Ishikawa (cell line): ENCODE results near the gene MKKS.

ENCODE experiments used
- CEBPB ChIP-seq: IDR thresholded peaks from 2 replicates; pipeline ENCODE4 v1.6.1; 2012
- CREB1 ChIP-seq: IDR thresholded peaks from 2 replicates; pipeline ENCODE4 v1.6.1; 2012; ENCODE audit warnings: low read depth
- EGR1 ChIP-seq: IDR thresholded peaks from 2 replicates; pipeline ENCODE4 v1.6.1; 2012
- EP300 ChIP-seq: IDR thresholded peaks from 2 replicates; pipeline ENCODE4 v1.6.1; 2012; ENCODE audit warnings: borderline replicate concordance
- FOXM1 ChIP-seq: IDR thresholded peaks from 2 replicates; pipeline ENCODE4 v1.6.1; 2012; ENCODE audit warnings: low read depth, borderline replicate concordance
- NFIC ChIP-seq: IDR thresholded peaks from 2 replicates; pipeline ENCODE4 v1.6.1; 2012
- RAD21 ChIP-seq: IDR thresholded peaks from 2 replicates; pipeline ENCODE4 v1.6.1; 2012; ENCODE audit warnings: low read depth
- TAF1 ChIP-seq: IDR thresholded peaks from 2 replicates; pipeline ENCODE4 v1.6.1; 2012; ENCODE audit warnings: low read depth, mild to moderate bottlenecking
- TCF12 ChIP-seq: IDR thresholded peaks from 2 replicates; pipeline ENCODE4 v1.6.1; 2012; ENCODE audit warnings: low read depth
- TEAD4 ChIP-seq: IDR thresholded peaks from 2 replicates; pipeline ENCODE4 v1.6.1; 2012
- YY1 ChIP-seq: IDR thresholded peaks from 2 replicates; pipeline ENCODE4 v1.6.1; 2012; ENCODE audit warnings: low read depth
- ZBTB7A ChIP-seq: IDR thresholded peaks from 2 replicates; pipeline ENCODE4 v1.6.1; 2012; ENCODE audit warnings: low read depth
- TF ChIP-seq, protein P1 (sequence below): IDR thresholded peaks from 2 replicates; pipeline ENCODE4 v1.6.1; 2012
- TF ChIP-seq, protein P2 (sequence below): IDR thresholded peaks from 2 replicates; pipeline ENCODE4 v1.6.1; 2012; ENCODE audit warnings: low read depth, mild to moderate bottlenecking
- TF ChIP-seq, protein P3 (sequence below): IDR thresholded peaks from 2 replicates; pipeline ENCODE4 v1.6.1; 2012

Gene MKKS

DNA sequence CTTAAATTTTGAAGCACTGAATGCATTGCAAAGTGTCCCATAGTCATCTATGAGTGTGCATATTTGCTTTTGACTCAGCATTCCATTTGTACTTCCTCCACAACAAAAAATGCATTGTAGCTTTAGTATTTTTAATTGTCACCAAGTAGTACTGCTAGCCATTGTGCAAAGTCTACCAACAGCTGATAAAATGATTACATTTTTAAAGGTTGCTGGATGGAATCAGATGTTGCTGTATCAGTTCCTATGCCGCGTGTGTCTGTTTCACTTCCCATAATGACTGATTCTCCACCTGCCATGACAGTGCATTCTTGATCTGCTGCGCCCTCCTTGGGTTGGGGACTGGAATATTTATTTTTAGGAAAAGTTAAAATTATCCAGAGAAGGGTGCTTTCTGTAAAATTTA, 42.3 kb upstream of the MKKS start:
- TF ChIP-seq EP300 (no peak), NFIC (no peak), TEAD4 (no peak), RAD21 (no peak), EGR1 (no peak), TCF12 (no peak), CREB1 (no peak)
- TF ChIP-seq, protein P1, sequence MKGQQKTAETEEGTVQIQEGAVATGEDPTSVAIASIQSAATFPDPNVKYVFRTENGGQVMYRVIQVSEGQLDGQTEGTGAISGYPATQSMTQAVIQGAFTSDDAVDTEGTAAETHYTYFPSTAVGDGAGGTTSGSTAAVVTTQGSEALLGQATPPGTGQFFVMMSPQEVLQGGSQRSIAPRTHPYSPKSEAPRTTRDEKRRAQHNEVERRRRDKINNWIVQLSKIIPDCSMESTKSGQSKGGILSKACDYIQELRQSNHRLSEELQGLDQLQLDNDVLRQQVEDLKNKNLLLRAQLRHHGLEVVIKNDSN: no peak
- TF ChIP-seq, protein P2, sequence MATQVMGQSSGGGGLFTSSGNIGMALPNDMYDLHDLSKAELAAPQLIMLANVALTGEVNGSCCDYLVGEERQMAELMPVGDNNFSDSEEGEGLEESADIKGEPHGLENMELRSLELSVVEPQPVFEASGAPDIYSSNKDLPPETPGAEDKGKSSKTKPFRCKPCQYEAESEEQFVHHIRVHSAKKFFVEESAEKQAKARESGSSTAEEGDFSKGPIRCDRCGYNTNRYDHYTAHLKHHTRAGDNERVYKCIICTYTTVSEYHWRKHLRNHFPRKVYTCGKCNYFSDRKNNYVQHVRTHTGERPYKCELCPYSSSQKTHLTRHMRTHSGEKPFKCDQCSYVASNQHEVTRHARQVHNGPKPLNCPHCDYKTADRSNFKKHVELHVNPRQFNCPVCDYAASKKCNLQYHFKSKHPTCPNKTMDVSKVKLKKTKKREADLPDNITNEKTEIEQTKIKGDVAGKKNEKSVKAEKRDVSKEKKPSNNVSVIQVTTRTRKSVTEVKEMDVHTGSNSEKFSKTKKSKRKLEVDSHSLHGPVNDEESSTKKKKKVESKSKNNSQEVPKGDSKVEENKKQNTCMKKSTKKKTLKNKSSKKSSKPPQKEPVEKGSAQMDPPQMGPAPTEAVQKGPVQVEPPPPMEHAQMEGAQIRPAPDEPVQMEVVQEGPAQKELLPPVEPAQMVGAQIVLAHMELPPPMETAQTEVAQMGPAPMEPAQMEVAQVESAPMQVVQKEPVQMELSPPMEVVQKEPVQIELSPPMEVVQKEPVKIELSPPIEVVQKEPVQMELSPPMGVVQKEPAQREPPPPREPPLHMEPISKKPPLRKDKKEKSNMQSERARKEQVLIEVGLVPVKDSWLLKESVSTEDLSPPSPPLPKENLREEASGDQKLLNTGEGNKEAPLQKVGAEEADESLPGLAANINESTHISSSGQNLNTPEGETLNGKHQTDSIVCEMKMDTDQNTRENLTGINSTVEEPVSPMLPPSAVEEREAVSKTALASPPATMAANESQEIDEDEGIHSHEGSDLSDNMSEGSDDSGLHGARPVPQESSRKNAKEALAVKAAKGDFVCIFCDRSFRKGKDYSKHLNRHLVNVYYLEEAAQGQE: no peak

DNA sequence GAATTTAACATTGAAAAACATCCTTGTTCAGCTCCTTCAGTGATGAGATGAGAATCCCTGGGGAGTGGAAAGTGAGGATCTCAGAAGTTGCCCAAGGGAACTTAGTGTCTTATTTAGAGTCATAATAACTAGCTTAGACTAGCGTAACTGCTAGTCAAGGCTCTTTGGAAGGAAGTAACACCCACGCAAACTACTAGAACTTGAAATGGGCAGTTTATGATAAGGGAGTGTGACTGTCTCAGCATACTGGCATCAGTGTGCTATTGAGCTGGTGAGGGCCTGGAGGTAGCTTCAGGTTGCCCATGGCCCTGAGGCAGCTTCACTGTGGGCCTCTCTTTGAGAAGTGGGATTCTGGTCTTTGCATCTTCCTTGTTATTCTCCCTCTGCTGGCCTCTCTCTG, 41.2 kb upstream of the MKKS start:
- TF ChIP-seq FOXM1: no peak
- TF ChIP-seq, protein P1: no peak
- TF ChIP-seq, protein P3, sequence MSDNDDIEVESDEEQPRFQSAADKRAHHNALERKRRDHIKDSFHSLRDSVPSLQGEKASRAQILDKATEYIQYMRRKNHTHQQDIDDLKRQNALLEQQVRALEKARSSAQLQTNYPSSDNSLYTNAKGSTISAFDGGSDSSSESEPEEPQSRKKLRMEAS: no peak
- TF ChIP-seq TEAD4: no peak
- TF ChIP-seq RAD21: no peak
- TF ChIP-seq, protein P2: no peak
- no peak for TF ChIP-seq NFIC
- TF ChIP-seq CREB1: no peak
- TF ChIP-seq CEBPB: no peak
- no peak for TF ChIP-seq EGR1
- TF ChIP-seq TCF12: no peak
- no peak for TF ChIP-seq ZBTB7A
- no peak for TF ChIP-seq YY1
- TF ChIP-seq EP300: no peak
- TF ChIP-seq TAF1: no peak

DNA sequence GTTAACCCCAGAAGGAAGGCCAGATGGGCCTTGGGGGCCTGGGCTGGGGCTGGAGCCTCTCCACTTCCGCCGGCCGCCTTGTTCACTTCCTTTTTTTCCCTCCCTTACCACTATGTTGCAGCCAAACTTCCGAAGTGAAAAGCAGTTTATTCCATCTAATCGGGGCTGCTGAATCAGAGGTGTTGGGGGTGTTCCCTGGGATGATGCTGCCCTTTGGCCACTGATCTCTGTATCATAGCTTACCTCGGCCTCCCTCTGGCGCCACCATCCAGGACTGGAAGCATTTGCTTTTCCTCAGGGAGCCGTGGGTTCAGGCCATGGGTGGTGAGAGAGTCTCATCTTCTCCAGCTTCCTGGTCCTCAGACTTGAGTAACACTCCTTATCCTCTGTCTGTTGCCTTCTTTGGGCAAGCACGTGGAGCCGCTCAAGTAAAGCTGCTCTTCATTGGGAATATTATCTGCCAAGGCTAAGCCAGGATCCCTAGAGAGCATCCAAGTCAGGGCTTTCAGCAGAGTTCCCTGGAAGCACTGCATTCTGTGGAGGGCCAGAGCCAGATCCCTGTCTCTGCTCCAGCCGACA, 40.7 kb upstream of the MKKS start:
- TF ChIP-seq ZBTB7A: no peak
- no peak for TF ChIP-seq TEAD4
- no peak for TF ChIP-seq YY1
- TF ChIP-seq EP300: no peak
- no peak for TF ChIP-seq CEBPB
- TF ChIP-seq TAF1: no peak
- no peak for TF ChIP-seq EGR1
- no peak for TF ChIP-seq RAD21
- no peak for TF ChIP-seq NFIC
- TF ChIP-seq, protein P2: no peak

DNA sequence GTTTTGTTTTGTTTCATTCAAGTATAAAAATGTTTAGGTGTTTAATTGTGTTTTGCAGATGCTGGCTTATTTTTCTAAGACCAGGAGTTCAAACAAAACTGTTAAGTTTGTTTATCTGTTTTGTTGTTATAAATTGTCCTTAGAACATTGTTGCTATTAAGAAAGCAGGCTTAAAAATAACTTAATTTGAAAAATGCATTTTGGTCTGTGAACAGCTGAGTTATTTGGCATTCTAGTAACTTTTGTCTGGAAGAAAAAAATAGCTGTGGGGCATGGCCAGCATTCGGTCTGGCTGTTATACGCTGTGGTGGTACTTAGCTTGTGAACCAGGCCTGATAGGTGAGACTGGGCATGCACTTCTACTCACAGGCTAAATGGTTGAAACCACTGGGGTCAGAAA, 38.8 kb upstream of the MKKS start:
- no peak for TF ChIP-seq CEBPB
- no peak for TF ChIP-seq TEAD4
- TF ChIP-seq, protein P1: no peak
- no peak for TF ChIP-seq CREB1
- TF ChIP-seq, protein P3: no peak
- TF ChIP-seq NFIC: no peak
- TF ChIP-seq, protein P2: no peak
- no peak for TF ChIP-seq EP300
- no peak for TF ChIP-seq TAF1
- no peak for TF ChIP-seq TCF12
- TF ChIP-seq RAD21: no peak
- no peak for TF ChIP-seq EGR1
- no peak for TF ChIP-seq FOXM1
- TF ChIP-seq ZBTB7A: no peak
- no peak for TF ChIP-seq YY1
